NCI-H146 treated with DMSO at 0.1 percent for 48 hours (cell line): ENCODE results near the gene CAPN9.
"Not testable (repeated sequence)": the region's sequence is repeated elsewhere in the genome, so short reads cannot be mapped to it uniquely, and the experiment has no call there.

Source experiments
- DNase-seq: peaks from one replicate; lab custom pipeline; 2025; ENCODE audit not compliant: unreplicated experiment; lab: John Stamatoyannopoulos, UW

CAPN9 gene

GRCh38 chr1:230747890-230748800 lies 957 bp downstream of the CAPN9 start:
- DNase-seq: no peak

GRCh38 chr1:230749150-230749549 lies 2.0 kb downstream of the CAPN9 start:
- DNase-seq: no peak

- DNase-seq: no peak
Measured at GRCh38 chr1:230749635-230750034, 2.4 kb downstream of the CAPN9 start.

DNA sequence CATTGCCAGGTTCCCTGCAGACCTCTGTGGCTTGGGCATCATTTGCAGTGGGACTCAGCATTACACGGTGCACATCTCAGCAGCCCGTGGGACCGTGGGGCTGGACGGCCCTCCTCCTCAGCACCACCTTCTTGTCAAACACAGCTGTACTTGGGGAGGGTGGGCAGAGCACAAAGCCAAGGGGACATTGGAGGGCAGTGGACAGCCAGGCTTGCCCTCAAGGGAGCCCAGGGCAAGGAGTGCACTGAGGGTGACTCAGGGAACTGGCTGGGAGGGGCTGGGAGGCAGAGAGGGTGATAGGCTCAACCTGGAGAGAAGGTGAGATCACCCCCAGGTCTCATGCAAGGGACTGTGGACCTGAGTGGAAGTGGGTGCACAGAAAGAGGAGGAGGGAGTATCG lies 3.4 kb downstream of the CAPN9 start:
- no peak for DNase-seq

GRCh38 chr1:230750986-230751625 lies 3.9 kb downstream of the CAPN9 start:
- no peak for DNase-seq

DNA sequence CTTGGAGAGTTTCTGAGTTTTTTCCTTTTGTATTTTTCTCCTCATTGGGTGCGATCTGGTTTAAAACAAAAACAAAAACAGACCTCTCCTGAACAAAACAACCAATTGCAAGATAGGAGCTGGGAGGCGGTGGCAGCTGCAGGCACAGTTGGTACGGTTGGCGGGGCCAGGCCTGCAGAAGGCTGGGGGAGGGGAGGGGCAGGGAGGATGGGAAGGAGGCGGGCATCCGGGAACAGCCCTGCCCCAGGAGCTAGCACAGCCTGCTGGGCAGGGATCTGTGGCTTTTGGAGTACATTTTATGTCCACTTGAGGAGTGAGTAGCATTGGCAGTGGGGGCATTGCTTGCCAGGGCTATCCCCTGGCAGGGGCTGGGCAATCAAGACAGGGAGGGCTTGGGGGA lies 5.2 kb downstream of the CAPN9 start:
- DNase-seq: peak; percentile 22

- DNase-seq: no peak
Measured at GRCh38 chr1:230753191-230753585, 6.0 kb downstream of the CAPN9 start.

- DNase-seq: peak; percentile 54
Measured at GRCh38 chr1:230753586-230754251, 6.5 kb downstream of the CAPN9 start.

GRCh38 chr1:230754796-230755195 lies 7.6 kb downstream of the CAPN9 start:
- no peak for DNase-seq

GRCh38 chr1:230757856-230758708 lies 10.9 kb downstream of the CAPN9 start:
- no peak for DNase-seq

GRCh38 chr1:230758709-230759368 lies 11.7 kb downstream of the CAPN9 start:
- no peak for DNase-seq

DNA sequence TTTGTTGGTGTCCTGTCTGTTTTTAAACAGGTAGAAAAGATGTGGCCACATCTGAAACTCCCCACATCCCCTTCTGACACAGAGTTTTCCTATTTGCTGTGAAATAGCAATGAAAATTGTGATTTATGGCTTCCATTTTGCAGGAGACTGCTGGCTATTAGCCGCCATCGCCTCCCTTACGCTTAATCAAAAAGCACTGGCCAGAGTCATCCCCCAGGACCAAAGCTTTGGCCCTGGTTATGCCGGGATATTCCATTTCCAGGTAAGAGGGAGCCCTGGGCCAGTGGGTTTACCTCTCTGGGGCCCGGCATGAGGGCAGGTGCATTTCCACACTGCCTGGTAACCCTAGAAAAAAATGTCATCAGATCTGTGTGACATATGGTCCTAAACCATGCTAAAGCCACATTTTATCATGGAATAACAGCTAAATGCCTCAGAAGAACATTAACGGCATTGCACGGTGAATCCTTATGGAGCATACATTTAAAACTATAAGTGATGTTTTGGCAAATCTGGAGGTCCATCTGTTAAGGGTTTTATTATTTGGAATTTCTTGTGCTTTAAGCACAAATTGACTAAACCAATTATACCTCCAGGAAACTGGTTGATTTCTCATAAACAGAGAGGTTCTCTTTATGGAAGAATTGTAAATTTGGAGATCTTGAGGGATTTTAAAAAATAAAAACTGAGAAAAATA lies 12.3 kb downstream of the CAPN9 start:
- no peak for DNase-seq

DNA sequence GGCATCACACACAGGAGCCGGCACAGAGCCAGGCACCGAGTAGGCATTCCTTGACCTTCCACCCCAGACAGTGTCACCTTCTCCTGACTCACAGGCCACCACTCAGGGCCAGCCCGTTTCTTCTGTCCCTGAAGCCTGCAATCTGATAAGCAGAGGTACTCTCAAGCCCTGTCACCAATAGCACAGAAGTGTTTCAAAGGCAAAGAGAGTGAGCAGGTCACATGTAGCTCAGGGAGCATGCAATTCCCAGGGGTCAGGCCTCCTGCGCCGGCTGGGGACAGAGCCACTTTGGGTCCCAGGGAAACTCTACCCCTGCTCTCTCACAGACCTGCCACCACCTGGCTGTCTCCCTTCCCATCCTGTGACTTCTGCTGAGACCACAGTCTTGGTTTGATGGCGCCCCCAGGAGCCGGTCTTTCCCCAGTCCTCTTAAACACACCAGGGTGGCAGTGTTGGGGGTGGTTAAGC lies 13.2 kb downstream of the CAPN9 start:
- DNase-seq: no peak

GRCh38 chr1:230761443-230762167 lies 14.4 kb downstream of the CAPN9 start:
- DNase-seq: no peak

GRCh38 chr1:230763927-230764591 lies 16.9 kb downstream of the CAPN9 start:
- no peak for DNase-seq

DNA sequence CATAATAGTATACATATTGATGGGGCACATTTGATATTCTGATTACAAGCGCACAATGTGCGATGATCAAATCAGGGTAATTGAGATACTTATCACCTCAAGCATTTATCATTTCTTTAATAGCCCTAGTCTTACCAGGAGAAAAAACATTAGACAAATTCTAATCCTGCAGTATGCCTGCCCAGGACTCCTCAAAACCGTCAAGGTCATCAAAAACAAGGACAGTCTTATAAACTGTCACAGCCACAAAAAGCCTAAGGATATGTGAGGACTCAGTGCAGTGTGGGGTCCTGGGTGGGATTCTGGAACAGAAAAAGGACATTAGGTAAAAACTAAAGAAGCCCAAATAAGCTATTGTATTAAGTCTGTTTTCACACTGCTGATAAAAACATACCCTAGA lies 19.1 kb downstream of the CAPN9 start:
- no peak for DNase-seq

DNA sequence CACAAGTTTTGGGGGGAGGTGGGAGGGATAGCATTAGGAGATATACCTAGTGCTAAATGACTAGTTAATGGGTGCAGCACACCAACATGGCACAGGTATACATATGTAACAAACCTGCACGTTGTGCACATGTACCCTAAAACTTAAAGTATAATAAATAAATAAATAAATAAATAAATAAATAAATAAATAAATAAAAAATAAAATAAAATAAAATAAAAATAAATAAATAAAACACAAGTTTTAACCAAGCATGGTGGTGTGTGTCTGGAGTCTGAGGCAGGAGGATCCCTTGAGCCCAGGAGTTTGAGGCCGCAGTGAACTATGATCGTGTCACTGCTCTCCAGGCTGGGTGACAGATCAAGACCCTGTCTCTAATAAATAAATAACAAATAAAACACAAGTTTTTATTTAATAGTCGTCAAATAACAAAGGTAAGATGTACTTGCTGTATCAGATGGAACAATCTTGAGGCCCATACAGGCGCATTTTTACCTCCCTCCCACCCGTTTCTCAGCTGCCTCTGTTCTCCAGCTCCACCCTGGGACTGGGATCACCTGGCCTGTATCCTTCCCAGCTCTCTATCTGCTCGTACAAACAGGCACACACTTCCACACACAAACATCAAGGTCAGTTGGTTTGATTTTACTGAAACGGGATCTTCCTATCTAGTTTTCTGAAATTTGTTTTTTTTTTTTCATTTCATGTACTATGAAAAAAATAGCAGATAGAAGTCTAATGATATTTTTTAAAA lies 20.8 kb downstream of the CAPN9 start:
- not testable (repeated sequence) for DNase-seq
